K562 (cell line): ENCODE measurements around the gene ERCC1. TPM values are rescaled to one million over a fixed set of nuclear protein-coding genes. Genes with fewer than 3 reads are reported as not detected.

ENCODE experiments used
- ADNP ChIP-seq: fragments of 200-800 bp; sonication (Bioruptor generic); IDR thresholded peaks from 2 replicates; pipeline ENCODE4 v1.6.1; 2016; ENCODE audit warnings: missing genetic modification characterization, missing compliant biosample characterization
- AFF1 ChIP-seq, 2 experiments: fragments of 450-650 bp; IDR thresholded peaks; 2 replicates each; pipeline ENCODE4 v1.6.1; 2018; ENCODE audit warnings: mild to moderate bottlenecking in 2 of 2, low read depth in 1 of 2; ENCODE audit not compliant: partially characterized antibody in 2 of 2
- EP300 ChIP-seq: IDR thresholded peaks from 2 replicates; pipeline ENCODE4 v1.6.1; 2012; ENCODE audit warnings: low read length, improper control_type of control experiment
- ETV1 ChIP-seq: fragments of 450-650 bp; conservative IDR thresholded peaks from 2 replicates; pipeline ENCODE4 v1.6.1; 2016; ENCODE audit warnings: missing genetic modification characterization, control low read depth, low read depth, missing compliant biosample characterization
- HDAC2 ChIP-seq: fragments of 450-650 bp; IDR thresholded peaks from 2 replicates; pipeline ENCODE4 v1.6.1; 2016; ENCODE audit warnings: mild to moderate bottlenecking
- HMG20A ChIP-seq: fragments of 450-650 bp; formaldehyde crosslinking; conservative IDR thresholded peaks from 2 replicates; pipeline ENCODE4 v1.4.0; 2020; ENCODE audit warnings: mild to moderate bottlenecking, mixed read lengths
- MAFK ChIP-seq: IDR thresholded peaks from 2 replicates; pipeline ENCODE4 v1.6.1; 2011; ENCODE audit warnings: low read length, improper control_type of control experiment
- MEF2D ChIP-seq: conservative IDR thresholded peaks from 2 replicates; pipeline ENCODE4 v1.6.1; 2016; ENCODE audit warnings: low read depth, missing genetic modification characterization, missing compliant biosample characterization
- NR3C1 ChIP-seq: sonication (generic); formaldehyde crosslinking; IDR thresholded peaks from 2 replicates; pipeline ENCODE4 v1.8.1; 2022; ENCODE audit warnings: missing genetic modification reagents
- PRDM10 ChIP-seq: fragments of 450-650 bp; IDR thresholded peaks from 2 replicates; pipeline ENCODE4 v1.6.1; 2018; ENCODE audit not compliant: partially characterized antibody
- XRCC5 ChIP-seq: fragments of 200-400 bp; formaldehyde crosslinking; IDR thresholded peaks from 2 replicates; pipeline ENCODE4 v1.6.1; 2017; ENCODE audit warnings: low read depth, mild to moderate bottlenecking, low read length
- ZKSCAN8 ChIP-seq: fragments of 200-800 bp; sonication (Bioruptor generic); IDR thresholded peaks from 2 replicates; pipeline ENCODE4 v1.6.1; 2016; ENCODE audit warnings: missing genetic modification characterization, missing compliant biosample characterization
- polyA plus RNA-seq, 8 experiments: library from polyadenylated mRNA; depleted of rRNA in 4 of 8; stranded (reverse) in 5 of 8; unstranded in 3 of 8; fragments of >200 nt; fragmentation: Nextera tagmentation in 2 of 8; fragmentation: Illumina TruSeq in 1 of 8; extraction: Ambion mirVana in 2 of 8; extraction: Trizol in 1 of 8; gene quantifications; 2 replicates each; pipeline versions ENCODE4 v1.2.1 to v1.2.3, GENCODE V29; 2011 to 2014; ENCODE audit warnings: inconsistent platforms in 1 of 8, missing spikeins in 1 of 8
- total RNA-seq, 7 experiments: library from RNA; depleted of rRNA in 6 of 7; stranded (reverse); fragments of >200 nt in 6 of 7; fragmentation: Illumina TruSeq in 2 of 7; extraction: Trizol in 2 of 7; gene quantifications; 2 replicates each; pipeline versions ENCODE4 v1.2.1 to v1.2.3, GENCODE V29; 2011 to 2021; ENCODE audit warnings: low replicate concordance in 1 of 7
- TF ChIP-seq, protein P1 (sequence below): sonication (generic); formaldehyde crosslinking; IDR thresholded peaks from 2 replicates; pipeline ENCODE4 v1.8.1; 2023; ENCODE audit warnings: mild to moderate bottlenecking, missing genetic modification reagents, moderate library complexity
- TF ChIP-seq, protein P2 (sequence below), 3 experiments: fragments of 200-800 bp in 1 of 3; sonication (Bioruptor generic) in 1 of 3; sonication (generic) in 1 of 3; formaldehyde crosslinking in 1 of 3; IDR thresholded peaks; 2 replicates each; pipeline versions ENCODE4 v1.6.1 to v1.8.0; 2016 to 2022; ENCODE audit warnings: mild to moderate bottlenecking in 2 of 3, missing compliant biosample characterization in 2 of 3, missing genetic modification characterization in 2 of 3, missing genetic modification reagents in 1 of 3
- TF ChIP-seq, protein P3 (sequence below), 2 experiments: fragments of 250-450 bp in 1 of 2; fragments of 450-650 bp in 1 of 2; sonication (Bioruptor Pico) in 1 of 2; IDR thresholded peaks; 2 replicates each; pipeline versions ENCODE4 v1.6.1 to v1.8.0; 2016 to 2021; ENCODE audit warnings: mild to moderate bottlenecking in 2 of 2, moderate library complexity in 2 of 2, missing compliant biosample characterization in 1 of 2, missing genetic modification characterization in 1 of 2

Gene ERCC1
- total and polyA plus RNA-seq, 9 of the 15 experiments (the other 6 are each of a cell fraction or from before 2014, with no cell fraction given) = 9.3 to 92.6 (median 60.0) TPM

- TF ChIP-seq AFF1 (IDR thresholded peaks at IDR 0.05; ENCODE audit: low read depth in 1 of 2, partially characterized antibody in 2 of 2) = no peak
- TF ChIP-seq, protein P1, sequence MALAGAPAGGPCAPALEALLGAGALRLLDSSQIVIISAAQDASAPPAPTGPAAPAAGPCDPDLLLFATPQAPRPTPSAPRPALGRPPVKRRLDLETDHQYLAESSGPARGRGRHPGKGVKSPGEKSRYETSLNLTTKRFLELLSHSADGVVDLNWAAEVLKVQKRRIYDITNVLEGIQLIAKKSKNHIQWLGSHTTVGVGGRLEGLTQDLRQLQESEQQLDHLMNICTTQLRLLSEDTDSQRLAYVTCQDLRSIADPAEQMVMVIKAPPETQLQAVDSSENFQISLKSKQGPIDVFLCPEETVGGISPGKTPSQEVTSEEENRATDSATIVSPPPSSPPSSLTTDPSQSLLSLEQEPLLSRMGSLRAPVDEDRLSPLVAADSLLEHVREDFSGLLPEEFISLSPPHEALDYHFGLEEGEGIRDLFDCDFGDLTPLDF = peak; percentile 81; the same call in 1 of the 2 replicates
- peak; percentile 6; the same call in 1 of the 2 replicates for TF ChIP-seq ADNP (tag)
- TF ChIP-seq ETV1 = peak; percentile 99
- TF ChIP-seq MAFK = no peak; the same call in 1 of the 2 replicates
- TF ChIP-seq MEF2D (tag) = peak; percentile 100
- no peak for TF ChIP-seq HMG20A (CRISPR knock-in tag)
- peak; percentile 81 for TF ChIP-seq EP300
- TF ChIP-seq NR3C1 (CRISPR knock-in tag) = 0 out of 2 replicates have a peak, but pooled peaks have one; percentile 72
- TF ChIP-seq HDAC2 = no peak
- TF ChIP-seq ZKSCAN8 = no peak
- TF ChIP-seq PRDM10 = peak; percentile 64
- TF ChIP-seq, protein P2, sequence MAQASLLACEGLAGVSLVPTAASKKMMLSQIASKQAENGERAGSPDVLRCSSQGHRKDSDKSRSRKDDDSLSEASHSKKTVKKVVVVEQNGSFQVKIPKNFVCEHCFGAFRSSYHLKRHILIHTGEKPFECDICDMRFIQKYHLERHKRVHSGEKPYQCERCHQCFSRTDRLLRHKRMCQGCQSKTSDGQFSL (CRISPR knock-in tag; IDR thresholded peaks at IDR 0.05) = peak; percentile 98
- TF ChIP-seq, protein P2 (tag; IDR thresholded peaks at IDR 0.05) = peak in 1 of 2 experiments; percentile 97; a peak in 2 of 4 replicates
- TF ChIP-seq, protein P3, sequence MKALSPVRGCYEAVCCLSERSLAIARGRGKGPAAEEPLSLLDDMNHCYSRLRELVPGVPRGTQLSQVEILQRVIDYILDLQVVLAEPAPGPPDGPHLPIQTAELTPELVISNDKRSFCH (CRISPR knock-in tag; IDR thresholded peaks at IDR 0.05) = no peak
- TF ChIP-seq, protein P3 (tag; IDR thresholded peaks at IDR 0.05) = peak; percentile 91
- 0 out of 2 replicates have a peak, but pooled peaks have one; percentile 68 for TF ChIP-seq XRCC5
Observed at GRCh38 chr19:45439569-45440258, 16.0 kb upstream of the ERCC1 start (continued).
